Measurements from ENCODE around the gene PTCRA. TPM values are rescaled to one million over a fixed set of nuclear protein-coding genes. Genes with fewer than 3 reads are reported as not detected.

PTCRA gene, protein sequence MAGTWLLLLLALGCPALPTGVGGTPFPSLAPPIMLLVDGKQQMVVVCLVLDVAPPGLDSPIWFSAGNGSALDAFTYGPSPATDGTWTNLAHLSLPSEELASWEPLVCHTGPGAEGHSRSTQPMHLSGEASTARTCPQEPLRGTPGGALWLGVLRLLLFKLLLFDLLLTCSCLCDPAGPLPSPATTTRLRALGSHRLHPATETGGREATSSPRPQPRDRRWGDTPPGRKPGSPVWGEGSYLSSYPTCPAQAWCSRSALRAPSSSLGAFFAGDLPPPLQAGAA
- not detected in 2 replicates for total RNA-seq (2014; rRNA removed; shearing (Covaris generic))
- polyA plus RNA-seq (2016; fragmentation: Nextera tagmentation; extraction: Ambion mirVana) = not detected in 2 replicates

DNA sequence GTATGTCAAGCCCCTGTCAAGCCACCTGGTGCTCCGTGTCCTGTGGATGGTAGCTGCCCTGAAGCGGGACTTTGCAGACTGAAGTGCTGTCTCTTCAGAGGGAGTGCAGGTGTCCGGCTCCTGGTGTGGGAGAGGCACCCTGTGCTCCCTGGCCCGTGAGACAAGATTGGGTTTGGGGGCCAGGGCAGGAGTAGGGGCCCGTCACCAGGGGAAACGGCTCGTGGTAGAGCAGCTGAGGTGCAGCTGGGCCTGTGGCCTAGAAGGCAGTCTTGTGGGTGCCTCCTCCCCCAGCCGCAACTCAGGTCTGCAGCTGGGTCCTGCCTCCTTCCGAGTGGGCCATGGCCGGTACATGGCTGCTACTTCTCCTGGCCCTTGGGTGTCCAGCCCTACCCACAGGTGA lies at the start of gene PTCRA:
Gene PTCRA (plus strand): TSS at position 322 of the 400 bp plus-strand sequence. CDS start 17 bp downstream, at position 339.
- H3K4me3 ChIP-seq = no peak within 1 kb of the TSS
- no peaks in the 10 kb centered on the region for H3K9me2 ChIP-seq (ENCODE audit: insufficient read depth)
- no peak within 1 kb of the TSS for H3K9ac ChIP-seq
- H3K27me3 ChIP-seq (replicated peaks; ENCODE audit: insufficient read depth) = no peaks in the 10 kb centered on the region
- no peaks in the 10 kb centered on the region for H3K36me3 ChIP-seq (ENCODE audit: low read depth)
- in situ Hi-C loops (cut with MboI) = no loop called here
- no peak for DNase-seq
- no peak within 1 kb of the TSS for H3K27ac ChIP-seq
- no peak within 1 kb of the TSS for H3K4me2 ChIP-seq (ENCODE audit: unreplicated experiment)
- H3K9me3 ChIP-seq (ENCODE audit: low read depth) = no peaks in the 10 kb centered on the region
- WGBS, 2 experiments (ENCODE audit: low coverage in 1 of 2, low lambda C conversion rate in 2 of 2, missing lambda C conversion rate in 2 of 2) = 55% methylated on average over 10 of the region's 10 CpGs
- no peaks in the 10 kb centered on the region for H4K20me1 ChIP-seq (ENCODE audit: insufficient read depth)
- peaks cover 2% of the 10 kb centered on the region; the same call in 1 of the 2 replicates for H3K4me1 ChIP-seq (ENCODE audit: insufficient read depth)
- no peak within 1 kb of the TSS for H2AFZ ChIP-seq
- TF ChIP-seq EZH2phosphoT487 (IDR thresholded peaks at IDR 0.05; ENCODE audit: insufficient read depth, low read depth) (no peak), EZH2 (IDR thresholded peaks at IDR 0.05; ENCODE audit: insufficient read depth, poor library complexity, severe bottlenecking) (no peak)
- H3F3A ChIP-seq (ENCODE audit: insufficient read depth) = no peaks in the 10 kb centered on the region
- no peaks in the 10 kb centered on the region for H3K79me2 ChIP-seq (ENCODE audit: insufficient read depth)

DNA sequence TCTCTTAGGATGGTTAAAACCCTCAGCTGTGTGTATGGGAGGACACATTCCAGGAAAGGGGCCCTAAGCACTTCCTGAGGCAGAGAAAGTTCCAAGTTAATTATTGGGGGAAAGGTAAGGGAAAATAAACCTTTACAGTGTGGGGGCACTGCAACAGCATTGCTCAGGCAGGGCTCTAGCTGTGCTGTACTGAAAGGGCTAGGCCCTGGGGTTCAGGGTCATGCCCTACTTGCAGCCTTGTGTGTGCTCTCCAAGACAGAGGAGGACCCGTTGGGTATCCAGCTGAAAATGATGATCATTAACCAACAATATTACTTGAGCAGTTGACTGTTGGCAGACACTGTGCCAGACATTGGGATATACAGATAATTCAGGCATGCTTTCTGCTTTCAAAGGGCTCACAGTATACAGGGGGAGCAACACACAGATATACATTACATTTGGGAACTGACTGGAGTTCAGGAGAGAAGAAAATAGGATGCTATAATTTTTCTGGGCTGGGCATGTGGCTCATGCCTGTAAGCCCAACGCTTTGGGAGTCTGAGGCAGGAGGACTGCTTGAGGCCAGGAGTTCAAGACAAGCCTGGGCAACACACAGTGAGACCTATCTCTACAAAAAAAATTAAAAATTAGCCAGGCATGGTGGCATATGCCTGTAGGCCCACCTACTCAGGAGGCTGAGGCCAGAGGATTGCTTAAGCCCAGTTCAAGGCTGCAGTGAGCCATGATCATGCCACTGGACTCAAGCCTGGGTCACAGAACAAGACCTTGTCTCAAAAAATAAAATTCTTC lies 45.5 kb upstream of the PTCRA start:
- H3K27ac ChIP-seq = no peak overlapping the region
- H3K4me1 ChIP-seq (ENCODE audit: insufficient read depth) = no peaks in the 10 kb centered on the region
- no peak overlapping the region for H3K9ac ChIP-seq
- H2AFZ ChIP-seq = no peak overlapping the region
- peaks cover 7% of the 10 kb centered on the region for H3K36me3 ChIP-seq (ENCODE audit: low read depth)
- H4K20me1 ChIP-seq (ENCODE audit: insufficient read depth) = no peaks in the 10 kb centered on the region
- no peaks in the 10 kb centered on the region for H3K9me3 ChIP-seq (ENCODE audit: low read depth)
- no peak overlapping the region for H3K4me2 ChIP-seq (ENCODE audit: unreplicated experiment)
- DNase-seq = no peak
- 13 to 64% methylated on average over 1 to 2 of the region's 2 CpGs for WGBS, 2 experiments (ENCODE audit: low coverage in 1 of 2, low lambda C conversion rate in 2 of 2, missing lambda C conversion rate in 2 of 2)
- H3F3A ChIP-seq (ENCODE audit: insufficient read depth) = no peaks in the 10 kb centered on the region
- H3K4me3 ChIP-seq = no peak overlapping the region
- H3K9me2 ChIP-seq (ENCODE audit: insufficient read depth) = no peaks in the 10 kb centered on the region
- H3K27me3 ChIP-seq (replicated peaks; ENCODE audit: insufficient read depth) = no peaks in the 10 kb centered on the region
- TF ChIP-seq EZH2phosphoT487 (IDR thresholded peaks at IDR 0.05; ENCODE audit: insufficient read depth, low read depth) (no peak), EZH2 (IDR thresholded peaks at IDR 0.05; ENCODE audit: insufficient read depth, poor library complexity, severe bottlenecking) (no peak)
- no peaks in the 10 kb centered on the region for H3K79me2 ChIP-seq (ENCODE audit: insufficient read depth)
- in situ Hi-C loops (cut with MboI) = loop anchor here (10.0 kb wide), 1 partner anchor 206 kb away; no protein-coding TSS in a partner anchor

DNA sequence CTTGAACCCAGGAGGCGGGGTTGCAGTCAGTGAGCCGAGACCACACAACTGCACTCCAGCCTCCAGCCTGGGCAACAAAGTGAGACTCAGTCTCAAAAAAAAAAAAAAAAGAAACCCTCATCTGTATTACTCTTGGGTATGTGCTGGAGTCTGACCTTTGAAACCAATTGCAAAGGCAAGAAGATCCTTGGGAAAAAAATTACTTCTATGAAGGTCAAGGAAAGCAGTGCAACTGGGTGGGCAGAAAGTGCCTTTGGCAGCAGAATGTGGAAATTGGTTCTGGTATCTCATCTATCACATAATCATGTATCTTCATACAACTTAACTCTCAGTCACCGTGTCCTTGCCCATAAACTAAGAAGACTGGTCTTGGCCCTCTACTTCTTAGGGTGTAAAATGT lies 44.1 kb upstream of the PTCRA start:
- H3K4me1 ChIP-seq (ENCODE audit: insufficient read depth) = no peaks in the 10 kb centered on the region
- no peaks in the 10 kb centered on the region for H3K9me2 ChIP-seq (ENCODE audit: insufficient read depth)
- peaks cover 7% of the 10 kb centered on the region for H3K36me3 ChIP-seq (ENCODE audit: low read depth)
- no peak overlapping the region for H3K4me2 ChIP-seq (ENCODE audit: unreplicated experiment)
- no peaks in the 10 kb centered on the region for H3K9me3 ChIP-seq (ENCODE audit: low read depth)
- H2AFZ ChIP-seq = no peak overlapping the region
- H3F3A ChIP-seq (ENCODE audit: insufficient read depth) = no peaks in the 10 kb centered on the region
- TF ChIP-seq EZH2 (IDR thresholded peaks at IDR 0.05; ENCODE audit: insufficient read depth, poor library complexity, severe bottlenecking) (no peak), EZH2phosphoT487 (IDR thresholded peaks at IDR 0.05; ENCODE audit: insufficient read depth, low read depth) (no peak)
- WGBS, 2 experiments (ENCODE audit: low coverage in 1 of 2, low lambda C conversion rate in 2 of 2, missing lambda C conversion rate in 2 of 2) = 84 to 85% methylated on average over 3 of the region's 3 CpGs
- H4K20me1 ChIP-seq (ENCODE audit: insufficient read depth) = no peaks in the 10 kb centered on the region
- no peaks in the 10 kb centered on the region for H3K79me2 ChIP-seq (ENCODE audit: insufficient read depth)
- H3K27ac ChIP-seq = no peak overlapping the region
- in situ Hi-C loops (cut with MboI) = loop anchor here (10.0 kb wide), 1 partner anchor 207 kb away; no protein-coding TSS in a partner anchor
- no peak for DNase-seq
- no peaks in the 10 kb centered on the region for H3K27me3 ChIP-seq (replicated peaks; ENCODE audit: insufficient read depth)
- no peak overlapping the region for H3K9ac ChIP-seq
- H3K4me3 ChIP-seq = no peak overlapping the region

DNA sequence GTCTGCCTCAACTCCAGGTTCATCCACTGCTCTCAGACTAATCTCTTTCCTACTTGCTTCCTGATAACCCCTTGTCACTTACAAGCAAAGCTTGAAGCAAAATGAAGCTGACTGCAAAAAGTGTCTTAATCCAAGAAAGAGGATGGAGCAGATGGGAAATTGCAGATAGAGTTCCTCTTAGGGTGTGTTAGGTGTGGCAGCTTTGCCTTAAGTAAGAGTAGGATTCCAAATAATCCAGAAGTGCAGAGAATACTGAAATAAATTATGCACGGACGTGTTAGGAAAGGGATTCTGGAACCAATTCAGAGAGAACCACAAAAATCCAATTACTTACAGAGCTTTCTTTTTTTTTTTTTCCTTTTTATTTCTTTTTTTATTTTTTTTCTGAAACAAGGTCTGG lies 42.5 kb upstream of the PTCRA start:
- in situ Hi-C loops (cut with MboI) = loop anchor here (10.0 kb wide), 1 partner anchor 209 kb away; no protein-coding TSS in a partner anchor
- H3K27ac ChIP-seq = no peak overlapping the region
- no peak overlapping the region for H3K9ac ChIP-seq
- H3K79me2 ChIP-seq (ENCODE audit: insufficient read depth) = no peaks in the 10 kb centered on the region
- DNase-seq = no peak
- no peaks in the 10 kb centered on the region for H4K20me1 ChIP-seq (ENCODE audit: insufficient read depth)
- H3K9me3 ChIP-seq (ENCODE audit: low read depth) = no peaks in the 10 kb centered on the region
- H3K4me1 ChIP-seq (ENCODE audit: insufficient read depth) = no peaks in the 10 kb centered on the region
- H3F3A ChIP-seq (ENCODE audit: insufficient read depth) = peaks cover 9% of the 10 kb centered on the region; the same call in 1 of the 2 replicates
- TF ChIP-seq EZH2phosphoT487 (IDR thresholded peaks at IDR 0.05; ENCODE audit: insufficient read depth, low read depth) (no peak), EZH2 (IDR thresholded peaks at IDR 0.05; ENCODE audit: insufficient read depth, poor library complexity, severe bottlenecking) (no peak)
- no peak overlapping the region for H2AFZ ChIP-seq
- 4 to 27% methylated on average over 2 of the region's 2 CpGs for WGBS, 2 experiments (ENCODE audit: low coverage in 1 of 2, low lambda C conversion rate in 2 of 2, missing lambda C conversion rate in 2 of 2)
- no peak overlapping the region for H3K4me2 ChIP-seq (ENCODE audit: unreplicated experiment)
- H3K4me3 ChIP-seq = no peak overlapping the region
- no peaks in the 10 kb centered on the region for H3K27me3 ChIP-seq (replicated peaks; ENCODE audit: insufficient read depth)
- H3K9me2 ChIP-seq (ENCODE audit: insufficient read depth) = no peaks in the 10 kb centered on the region
- H3K36me3 ChIP-seq (ENCODE audit: low read depth) = no peaks in the 10 kb centered on the region; the same call in 1 of the 2 replicates

Measured in GM23248 (cell line).